VCaP (cell line): ENCODE results near the gene FARS2.

ENCODE experiments used
- H3K27ac ChIP-seq: fragments of 450-650 bp; 2 replicates; pipeline ENCODE4 v1.5.1; 2017
- CTCF ChIP-seq: fragments of 450-650 bp; conservative IDR thresholded peaks from 2 replicates; pipeline ENCODE4 v1.5.1; 2017; ENCODE audit warnings: mild to moderate bottlenecking, moderate library complexity

FARS2 gene

GRCh38 chr6:5510331-5511133, 249.2 kb downstream of the FARS2 start:
- H3K27ac ChIP-seq: no peak overlapping the region
- TF ChIP-seq CTCF: no peak

GRCh38 chr6:5511954-5512353, 250.6 kb downstream of the FARS2 start:
- H3K27ac ChIP-seq: no peak overlapping the region
- TF ChIP-seq CTCF: no peak

- no peak for TF ChIP-seq CTCF
- no peak overlapping the region for H3K27ac ChIP-seq
Measured at GRCh38 chr6:5512422-5512821, 251.1 kb downstream of the FARS2 start.

- no peak overlapping the region for H3K27ac ChIP-seq
Measured at GRCh38 chr6:5513408-5513807, 252.1 kb downstream of the FARS2 start.

GRCh38 chr6:5514353-5514752, 253.0 kb downstream of the FARS2 start:
- TF ChIP-seq CTCF: no peak

More at GRCh38 chr6:5513408-5513807, 252.1 kb downstream of the FARS2 start:
- TF ChIP-seq CTCF: no peak

GRCh38 chr6:5515200-5515599, 253.9 kb downstream of the FARS2 start:
- TF ChIP-seq CTCF: no peak
- no peak overlapping the region for H3K27ac ChIP-seq

More at GRCh38 chr6:5514353-5514752, 253.0 kb downstream of the FARS2 start:
- no peak overlapping the region for H3K27ac ChIP-seq

- TF ChIP-seq CTCF: no peak
- no peak overlapping the region for H3K27ac ChIP-seq
Measured at GRCh38 chr6:5516036-5516435, 254.7 kb downstream of the FARS2 start.
